Calu3 (cell line): Measurements from ENCODE around the gene IYD. TPM values are rescaled to one million over a fixed set of nuclear protein-coding genes. Genes with fewer than 3 reads are reported as not detected.

ENCODE experiments used
- BruUV-seq: library from RNA; stranded (reverse); fragments of 400-500 nt; replicated peaks from 2 replicates; lab custom pipeline; 2021; lab: Mats Ljungman, UMichigan
- CTCF ChIA-PET: fragments of 300-600 bp; sonication (Branson Sonifier 250); formaldehyde crosslinking; loops from one replicate; lab custom pipeline; 2022; ENCODE audit warnings: antibody characterized with exemption; lab: Charles Lee
- DNase-seq: peaks from one replicate; pipeline ENCODE4 v3.0.0; 2022
- H3K27ac Mint-ChIP-seq: one replicate; pipeline ENCODE4 v1.8.0; 2022; ENCODE audit warnings: mixed read lengths; ENCODE audit not compliant: unreplicated experiment
- H3K27me3 Mint-ChIP-seq: one replicate; pipeline ENCODE4 v1.8.0; 2022; ENCODE audit warnings: mixed read lengths; ENCODE audit not compliant: unreplicated experiment
- H3K36me3 Mint-ChIP-seq: one replicate; pipeline ENCODE4 v1.8.0; 2022; ENCODE audit warnings: mild to moderate bottlenecking, moderate library complexity, mixed read lengths; ENCODE audit not compliant: insufficient read depth, unreplicated experiment
- H3K4me1 Mint-ChIP-seq: one replicate; pipeline ENCODE4 v1.8.0; 2022; ENCODE audit warnings: mild to moderate bottlenecking, low read depth, mixed read lengths; ENCODE audit not compliant: unreplicated experiment
- H3K4me3 Mint-ChIP-seq: one replicate; pipeline ENCODE4 v1.8.0; 2022; ENCODE audit warnings: mild to moderate bottlenecking, low read depth, moderate library complexity, mixed read lengths; ENCODE audit not compliant: unreplicated experiment
- H3K9me3 Mint-ChIP-seq: one replicate; pipeline ENCODE4 v1.8.0; 2022; ENCODE audit warnings: low read depth, mixed read lengths; ENCODE audit not compliant: unreplicated experiment
- intact Hi-C: fragments of 100-400 bp; cut with micrococcal nuclease; formaldehyde crosslinking; loops from one replicate; pipeline ENCODE4 v1.10.0; 2022; ENCODE audit not compliant: unreplicated experiment
- total RNA-seq: library from RNA; stranded (reverse); gene quantifications from 2 replicates; pipeline ENCODE4 v1.2.3, GENCODE V29; 2022
- TF ChIP-seq, protein P1 (sequence below): fragments of 200-600 bp; IDR thresholded peaks from one replicate; pipeline ENCODE4 v1.8.0; 2022; ENCODE audit warnings: antibody characterized with exemption; ENCODE audit not compliant: unreplicated experiment

The IYD gene
- total RNA-seq, 1 experiment from 2014 or later, result 0.92 TPM

DNA sequence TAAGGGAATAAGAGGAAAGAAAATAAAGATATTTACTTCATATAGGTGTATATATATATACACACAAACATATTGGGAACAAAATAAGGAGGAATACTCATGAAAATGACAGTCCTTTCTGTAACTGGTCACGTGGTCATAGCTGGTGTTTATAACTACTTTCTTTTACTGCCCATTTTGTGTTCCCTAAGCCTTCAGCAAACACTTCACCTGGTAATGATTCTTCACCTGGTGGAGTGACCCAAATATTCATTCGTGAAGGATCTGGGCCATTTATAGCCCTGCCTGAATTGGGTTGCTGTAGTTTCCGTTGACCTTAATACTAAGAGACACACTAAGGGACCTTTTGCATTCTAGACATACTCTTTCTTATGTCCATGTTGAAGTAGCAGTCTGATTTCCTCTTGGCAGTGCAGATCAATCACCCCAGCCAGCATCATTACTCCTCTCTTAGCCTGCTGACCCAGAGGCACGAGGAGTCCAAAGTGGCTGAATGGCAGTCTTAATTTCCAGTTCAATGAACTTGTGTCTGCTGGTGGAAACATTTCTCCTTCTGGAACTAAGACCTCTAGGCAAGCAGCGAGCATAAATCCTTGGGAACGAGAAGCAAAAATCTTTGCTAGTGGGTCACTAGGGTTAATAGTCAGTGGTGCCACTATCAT, 39.9 kb upstream of the IYD start:
- H3K27ac Mint-ChIP-seq, result no peak overlapping the region
- BruUV-seq, result no TSS peak
- H3K4me1 Mint-ChIP-seq, result no peaks in the 10 kb centered on the region
- TF ChIP-seq, protein P1, sequence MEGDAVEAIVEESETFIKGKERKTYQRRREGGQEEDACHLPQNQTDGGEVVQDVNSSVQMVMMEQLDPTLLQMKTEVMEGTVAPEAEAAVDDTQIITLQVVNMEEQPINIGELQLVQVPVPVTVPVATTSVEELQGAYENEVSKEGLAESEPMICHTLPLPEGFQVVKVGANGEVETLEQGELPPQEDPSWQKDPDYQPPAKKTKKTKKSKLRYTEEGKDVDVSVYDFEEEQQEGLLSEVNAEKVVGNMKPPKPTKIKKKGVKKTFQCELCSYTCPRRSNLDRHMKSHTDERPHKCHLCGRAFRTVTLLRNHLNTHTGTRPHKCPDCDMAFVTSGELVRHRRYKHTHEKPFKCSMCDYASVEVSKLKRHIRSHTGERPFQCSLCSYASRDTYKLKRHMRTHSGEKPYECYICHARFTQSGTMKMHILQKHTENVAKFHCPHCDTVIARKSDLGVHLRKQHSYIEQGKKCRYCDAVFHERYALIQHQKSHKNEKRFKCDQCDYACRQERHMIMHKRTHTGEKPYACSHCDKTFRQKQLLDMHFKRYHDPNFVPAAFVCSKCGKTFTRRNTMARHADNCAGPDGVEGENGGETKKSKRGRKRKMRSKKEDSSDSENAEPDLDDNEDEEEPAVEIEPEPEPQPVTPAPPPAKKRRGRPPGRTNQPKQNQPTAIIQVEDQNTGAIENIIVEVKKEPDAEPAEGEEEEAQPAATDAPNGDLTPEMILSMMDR, result no peak
- no peaks in the 10 kb centered on the region for H3K27me3 Mint-ChIP-seq
- H3K9me3 Mint-ChIP-seq, result no peaks in the 10 kb centered on the region
- intact Hi-C loops, result no loop called here
- H3K36me3 Mint-ChIP-seq, result peaks cover 4% of the 10 kb centered on the region
- no peak overlapping the region for H3K4me3 Mint-ChIP-seq
- CTCF ChIA-PET, result no interaction called here
- no peak for DNase-seq

DNA sequence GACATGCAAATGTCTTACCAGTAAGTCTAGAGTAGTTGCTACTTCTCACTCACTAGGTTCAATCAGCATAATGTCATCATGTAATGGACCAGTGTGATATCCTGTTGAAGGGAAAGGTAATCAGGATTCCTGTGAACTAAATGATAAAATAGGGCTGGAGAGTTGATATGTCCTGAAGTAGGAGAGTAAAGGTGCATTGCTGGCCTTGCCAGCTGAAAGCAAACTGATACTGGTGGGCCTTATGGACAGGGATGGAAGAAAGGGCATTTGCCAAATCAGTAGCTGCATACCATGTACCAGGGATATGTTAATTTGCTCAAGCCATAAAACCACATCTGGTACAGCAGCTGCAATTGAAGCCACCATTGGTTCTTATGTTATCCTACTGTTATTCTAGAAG, 37.5 kb upstream of the IYD start:
- intact Hi-C loops, result no loop called here
- Mint-ChIP-seq H3K27me3 (no peaks in the 10 kb centered on the region), H3K9me3 (no peaks in the 10 kb centered on the region), H3K4me1 (peaks cover 12% of the 10 kb centered on the region), H3K36me3 (no peaks in the 10 kb centered on the region), H3K27ac (no peak overlapping the region), H3K4me3 (no peak overlapping the region)
- CTCF ChIA-PET, result interaction anchor here (0.7 kb wide), 1 partner anchor 402 kb away, joined by 3 read pairs; no protein-coding TSS in a partner anchor
- TF ChIP-seq, protein P1, result no peak
- no TSS peak for BruUV-seq
- no peak for DNase-seq

DNA sequence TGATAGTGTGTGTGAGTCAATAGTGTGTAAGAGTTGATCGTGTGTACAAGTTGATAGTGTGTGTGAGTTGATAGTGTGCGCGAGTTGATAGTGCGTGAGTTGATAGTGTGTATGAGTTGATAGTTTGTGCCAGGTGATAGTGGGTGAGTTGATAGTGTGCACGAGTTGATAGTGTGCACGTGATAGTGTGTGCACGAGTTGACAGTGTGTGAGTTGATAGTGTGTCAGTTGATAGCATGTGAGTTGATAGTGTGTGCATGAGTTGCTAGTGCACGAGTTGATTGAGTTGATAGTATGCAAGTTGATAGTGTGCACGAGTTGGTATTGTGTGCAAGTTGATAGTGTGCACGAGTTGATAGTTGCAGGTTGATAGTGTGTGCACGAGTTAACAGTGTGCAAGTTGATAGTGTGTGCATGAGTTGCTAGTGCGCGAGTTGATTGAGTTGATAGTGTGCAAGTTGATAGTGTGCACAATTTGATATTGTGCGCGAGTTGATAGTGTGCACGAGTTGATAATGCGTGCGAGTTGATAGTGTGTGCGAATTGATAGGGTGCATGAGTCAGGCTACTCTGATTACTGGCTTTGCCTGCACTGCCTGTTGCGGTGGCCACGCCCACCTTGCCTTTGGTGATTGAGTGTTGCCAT, 35.8 kb upstream of the IYD start:
- intact Hi-C loops, result no loop called here
- Mint-ChIP-seq H3K27me3 (no peaks in the 10 kb centered on the region), H3K27ac (no peak overlapping the region), H3K36me3 (no peaks in the 10 kb centered on the region), H3K9me3 (no peaks in the 10 kb centered on the region), H3K4me3 (no peak overlapping the region), H3K4me1 (peaks cover 19% of the 10 kb centered on the region)
- CTCF ChIA-PET, result no interaction called here
- TF ChIP-seq, protein P1, result no peak
- BruUV-seq, result no TSS peak
- DNase-seq, result no peak

DNA sequence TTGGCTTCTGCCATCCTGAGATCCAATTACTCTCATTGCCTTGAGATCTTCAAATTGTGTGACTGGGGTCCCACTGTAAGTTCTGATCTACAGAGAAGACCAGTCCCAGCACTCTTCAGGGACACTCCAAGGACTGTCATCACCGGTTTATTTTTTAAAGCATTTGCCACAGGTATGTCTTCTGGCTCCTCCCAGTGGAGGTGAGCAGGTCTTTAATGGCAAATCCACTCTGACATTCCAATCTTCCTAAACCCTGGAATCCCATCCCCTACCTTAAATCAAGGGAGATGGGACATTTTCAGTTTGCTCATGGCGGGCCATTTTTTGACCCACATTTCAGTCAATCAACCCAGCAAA, 35.2 kb upstream of the IYD start:
- no peak overlapping the region for H3K4me3 Mint-ChIP-seq
- TF ChIP-seq, protein P1, result no peak
- H3K36me3 Mint-ChIP-seq, result no peaks in the 10 kb centered on the region
- peaks cover 19% of the 10 kb centered on the region for H3K4me1 Mint-ChIP-seq
- no TSS peak for BruUV-seq
- H3K9me3 Mint-ChIP-seq, result no peaks in the 10 kb centered on the region
- CTCF ChIA-PET, result no interaction called here
- intact Hi-C loops, result no loop called here
- no peaks in the 10 kb centered on the region for H3K27me3 Mint-ChIP-seq
- H3K27ac Mint-ChIP-seq, result no peak overlapping the region
- DNase-seq, result no peak
